ENCODE data around the gene TNNI3K. TPM values are rescaled to one million over a fixed set of nuclear protein-coding genes. Genes with fewer than 3 reads are reported as not detected.

The TNNI3K gene
- total RNA-seq, 1 experiment from 2014 or later, result not detected

DNA sequence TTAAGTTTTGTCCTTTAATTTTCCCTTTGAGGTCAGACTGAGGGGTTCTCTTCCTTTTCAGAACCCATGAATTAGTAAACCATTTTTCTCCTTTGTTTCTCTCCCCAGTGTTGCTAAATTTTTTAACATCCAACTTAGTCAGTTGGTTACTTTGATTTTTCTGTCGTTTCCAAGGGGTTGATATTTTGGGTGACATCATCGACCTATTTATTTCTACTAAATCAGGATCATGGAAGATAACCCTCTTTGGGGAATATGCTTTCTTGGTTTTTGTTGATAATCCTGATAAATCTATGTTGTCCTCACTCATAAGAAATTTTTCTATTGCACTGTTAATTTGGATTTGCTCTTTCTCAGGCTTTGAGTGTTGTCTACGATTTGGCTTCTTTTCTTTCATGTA, 236.3 kb downstream of the TNNI3K start:
- Histone ChIP-seq H3K4ac (ENCODE audit: low read depth, low read length) (no peak overlapping the region), H2BK15ac (ENCODE audit: low read depth, low read length) (no peak overlapping the region), H3K18ac (ENCODE audit: insufficient read length, low read depth, low read length) (no peak overlapping the region), H3T11ph (ENCODE audit: low read length) (no peak overlapping the region), H3K9ac (ENCODE audit: extremely low read depth, insufficient read length, low read length) (no peak overlapping the region), H3K56ac (ENCODE audit: insufficient read length, low read depth, low read length) (no peak overlapping the region), H4K5ac (ENCODE audit: insufficient read length, low read depth, low read length) (no peak overlapping the region), H2BK120ac (ENCODE audit: low read depth, low read length, poor library complexity, severe bottlenecking) (no peak overlapping the region), H3K14ac (ENCODE audit: insufficient read depth, low read length) (no peak overlapping the region), H3K23ac (ENCODE audit: insufficient read length, low read depth, low read length) (no peak overlapping the region), H4K8ac (replicated peaks; ENCODE audit: insufficient read length, low read depth, low read length) (no peak overlapping the region), H3K9me3 (ENCODE audit: control insufficient read depth, low read depth, low read length) (no peaks in the 10 kb centered on the region), H2BK12ac (ENCODE audit: insufficient read length, low read depth, low read length) (no peak overlapping the region), H4K20me1 (ENCODE audit: control insufficient read depth, insufficient read depth, insufficient read length) (no peaks in the 10 kb centered on the region), H3K4me1 (ENCODE audit: insufficient read depth, low read length) (peaks cover 8% of the 10 kb centered on the region; the same call in 1 of the 2 replicates), H2BK20ac (ENCODE audit: low read depth, low read length, poor library complexity, severe bottlenecking) (no peak overlapping the region), H2BK5ac (ENCODE audit: insufficient read length, low read length) (no peak overlapping the region), H3K23me2 (ENCODE audit: insufficient read length, low read depth, low read length, poor library complexity, severe bottlenecking) (no peaks in the 10 kb centered on the region), H3K79me1 (ENCODE audit: insufficient read depth, low read depth, low read length, poor library complexity, severe bottlenecking) (no peaks in the 10 kb centered on the region), H2AK5ac (ENCODE audit: insufficient read length, low read length) (no peak overlapping the region), H4K91ac (ENCODE audit: insufficient read length, low read depth, low read length) (no peak overlapping the region), H3K27ac (ENCODE audit: insufficient read length, low read depth, low read length) (no peak overlapping the region), H3K79me2 (ENCODE audit: insufficient read depth, low read length) (no peaks in the 10 kb centered on the region), H3K27me3 (ENCODE audit: insufficient read depth, low read length) (no peaks in the 10 kb centered on the region), H2AFZ (ENCODE audit: low read length) (no peak overlapping the region), H3K4me2 (ENCODE audit: insufficient read depth, insufficient read length, low read length) (no peak overlapping the region)
- Mint-ChIP-seq H3K9me3 (no peaks in the 10 kb centered on the region), H3K27me3 (ENCODE audit: low read depth) (no peaks in the 10 kb centered on the region), H3K36me3 (ENCODE audit: insufficient read depth in 1 of 3, low read depth in 3 of 3) (no peaks in the 10 kb centered on the region; a peak in 1 of 7 replicates), H3K4me1 (peaks cover 15 to 16% of the 10 kb centered on the region in 2 experiments), H3K4me3 (no peak overlapping the region), H3K27ac (no peak overlapping the region)
- no peak for DNase-seq
- WGBS (ENCODE audit: extremely low coverage, insufficient read length, low lambda C conversion rate), result no CpG with 5 or more reads among the region's 3 CpGs
- TF ChIP-seq, protein P1, sequence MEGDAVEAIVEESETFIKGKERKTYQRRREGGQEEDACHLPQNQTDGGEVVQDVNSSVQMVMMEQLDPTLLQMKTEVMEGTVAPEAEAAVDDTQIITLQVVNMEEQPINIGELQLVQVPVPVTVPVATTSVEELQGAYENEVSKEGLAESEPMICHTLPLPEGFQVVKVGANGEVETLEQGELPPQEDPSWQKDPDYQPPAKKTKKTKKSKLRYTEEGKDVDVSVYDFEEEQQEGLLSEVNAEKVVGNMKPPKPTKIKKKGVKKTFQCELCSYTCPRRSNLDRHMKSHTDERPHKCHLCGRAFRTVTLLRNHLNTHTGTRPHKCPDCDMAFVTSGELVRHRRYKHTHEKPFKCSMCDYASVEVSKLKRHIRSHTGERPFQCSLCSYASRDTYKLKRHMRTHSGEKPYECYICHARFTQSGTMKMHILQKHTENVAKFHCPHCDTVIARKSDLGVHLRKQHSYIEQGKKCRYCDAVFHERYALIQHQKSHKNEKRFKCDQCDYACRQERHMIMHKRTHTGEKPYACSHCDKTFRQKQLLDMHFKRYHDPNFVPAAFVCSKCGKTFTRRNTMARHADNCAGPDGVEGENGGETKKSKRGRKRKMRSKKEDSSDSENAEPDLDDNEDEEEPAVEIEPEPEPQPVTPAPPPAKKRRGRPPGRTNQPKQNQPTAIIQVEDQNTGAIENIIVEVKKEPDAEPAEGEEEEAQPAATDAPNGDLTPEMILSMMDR (conservative IDR thresholded peaks at IDR 0.05), result no peak
